VCaP (cell line): ENCODE measurements around the gene MPV17L2.
"Not testable (repeated sequence)": the region's sequence is repeated elsewhere in the genome, so short reads cannot be mapped to it uniquely, and the experiment has no call there.

Experiments
- H3K27ac ChIP-seq: fragments of 450-650 bp; 2 replicates; pipeline ENCODE4 v1.5.1; 2017
- CTCF ChIP-seq: fragments of 450-650 bp; conservative IDR thresholded peaks from 2 replicates; pipeline ENCODE4 v1.5.1; 2017; ENCODE audit warnings: mild to moderate bottlenecking, moderate library complexity

MPV17L2 gene

GRCh38 chr19:18203408-18203862, 10.4 kb downstream of the MPV17L2 start:
- H3K27ac ChIP-seq, result peak overlapping the region; percentile 89
- no peak for TF ChIP-seq CTCF

- no peak for TF ChIP-seq CTCF
- H3K27ac ChIP-seq, result peak within 1 kb of the TSS; percentile 89
These were observed 10.9 kb downstream of the MPV17L2 start, which contains the start of gene RAB3A for GRCh38 chr19:18203863-18204393. Gene RAB3A (minus strand): TSS chr19:18204042. CDS start chr19:18202740, 1,302 bp downstream.

DNA sequence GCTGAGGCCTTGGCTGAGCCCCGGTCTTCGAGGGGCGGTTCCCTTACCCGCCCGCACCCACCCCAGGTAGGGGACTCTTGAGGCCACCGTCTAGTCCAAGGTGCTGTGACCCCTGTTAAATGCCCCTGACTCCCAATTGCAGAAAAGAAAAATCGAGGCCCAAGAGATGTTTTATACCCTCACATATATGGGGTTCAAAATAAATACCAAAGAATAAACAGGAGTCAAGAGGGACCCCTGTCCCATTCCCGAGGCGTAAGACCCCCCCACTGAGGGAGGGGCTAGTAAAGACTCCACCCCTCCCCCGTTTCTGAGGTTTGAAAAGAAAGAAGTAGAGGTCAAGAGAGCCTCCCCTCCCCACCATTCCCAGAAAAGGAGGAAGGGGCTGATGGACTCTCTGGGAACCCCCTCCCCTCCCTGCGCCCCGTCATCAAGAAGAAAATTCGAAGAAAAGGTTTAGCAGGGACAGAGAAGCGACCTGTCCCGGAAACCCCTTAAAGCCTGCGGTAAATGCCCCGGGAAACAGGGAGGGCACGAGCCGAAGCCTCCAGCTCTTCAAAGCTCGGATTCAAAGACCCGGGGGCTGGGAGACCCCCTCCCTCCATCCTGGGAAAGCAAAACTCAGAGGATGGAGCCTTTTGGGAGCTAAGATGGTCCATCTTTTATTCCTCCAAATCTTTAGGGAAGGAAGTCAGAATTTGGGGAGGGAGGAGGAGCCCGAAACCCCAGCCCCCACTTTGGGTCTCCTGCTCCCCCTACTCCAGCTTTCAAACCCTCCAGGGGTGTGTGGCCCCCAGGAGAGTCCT, 11.6 kb downstream of the MPV17L2 start:
- peak overlapping the region; percentile 89 for H3K27ac ChIP-seq
- no peak for TF ChIP-seq CTCF

GRCh38 chr19:18205200-18205892, 12.3 kb downstream of the MPV17L2 start:
- H3K27ac ChIP-seq, result peak overlapping the region; percentile 89
- no peak for TF ChIP-seq CTCF

- H3K27ac ChIP-seq, result no peak overlapping the region
- TF ChIP-seq CTCF, result no peak
These were observed 13.0 kb downstream of the MPV17L2 start for GRCh38 chr19:18206018-18206417.

DNA sequence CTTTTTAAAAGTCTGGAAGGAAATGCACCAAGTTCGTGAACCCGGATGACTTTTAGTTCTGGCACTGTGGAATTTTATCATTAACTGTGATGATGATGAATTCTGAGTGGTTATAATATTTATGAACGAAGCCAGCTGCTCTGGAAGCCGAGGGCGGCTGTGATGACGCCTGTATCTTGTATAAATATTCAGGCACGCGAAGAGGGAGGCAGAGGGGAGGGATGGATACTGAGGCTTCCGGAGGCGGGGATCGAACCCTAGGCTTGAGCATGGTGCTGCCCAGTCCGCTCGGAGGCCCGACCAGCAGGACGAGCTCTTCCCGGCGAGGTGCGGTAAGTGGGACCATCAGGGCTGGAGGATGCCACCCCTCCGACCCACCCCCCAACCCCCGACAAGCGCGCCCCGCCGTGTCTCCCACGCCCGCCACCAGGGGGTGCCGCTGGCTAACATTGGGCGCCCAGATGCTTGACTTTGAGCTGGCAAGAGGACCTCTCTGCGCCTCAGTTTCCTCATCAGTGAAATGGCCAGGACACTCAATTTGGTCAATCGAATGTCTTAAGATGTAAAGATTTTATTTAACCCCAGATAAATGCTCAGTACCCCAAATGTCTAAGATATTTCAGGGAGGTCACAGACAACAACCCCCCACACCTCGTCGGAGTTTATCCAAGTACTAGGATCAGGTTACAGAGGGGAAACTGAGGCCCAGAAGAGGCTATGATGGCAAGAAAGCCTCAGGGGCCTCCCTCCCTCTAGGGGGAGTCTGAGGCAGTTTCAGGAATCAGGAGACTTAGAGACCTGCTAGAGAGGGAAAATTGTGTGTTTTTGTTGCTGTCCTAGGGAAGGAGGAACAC, 15.3 kb downstream of the MPV17L2 start:
- no peak overlapping the region for H3K27ac ChIP-seq
- TF ChIP-seq CTCF, result peak; percentile 72

GRCh38 chr19:18209912-18210311, 16.9 kb downstream of the MPV17L2 start:
- H3K27ac ChIP-seq, result not testable (repeated sequence)
